GM20431 (cell line): ENCODE data around the gene HEATR5B.
"Not testable (repeated sequence)": the region's sequence is repeated elsewhere in the genome, so short reads cannot be mapped to it uniquely, and the experiment has no call there.

ENCODE experiments used
- in situ Hi-C: fragments of 300-500 bp; cut with MseI, MboI; formaldehyde crosslinking; loops from one replicate; pipeline ENCODE4 v1.15.0; 2020; ENCODE audit warnings: low sequenced_read_pairs; ENCODE audit not compliant: unreplicated experiment

Gene HEATR5B

DNA sequence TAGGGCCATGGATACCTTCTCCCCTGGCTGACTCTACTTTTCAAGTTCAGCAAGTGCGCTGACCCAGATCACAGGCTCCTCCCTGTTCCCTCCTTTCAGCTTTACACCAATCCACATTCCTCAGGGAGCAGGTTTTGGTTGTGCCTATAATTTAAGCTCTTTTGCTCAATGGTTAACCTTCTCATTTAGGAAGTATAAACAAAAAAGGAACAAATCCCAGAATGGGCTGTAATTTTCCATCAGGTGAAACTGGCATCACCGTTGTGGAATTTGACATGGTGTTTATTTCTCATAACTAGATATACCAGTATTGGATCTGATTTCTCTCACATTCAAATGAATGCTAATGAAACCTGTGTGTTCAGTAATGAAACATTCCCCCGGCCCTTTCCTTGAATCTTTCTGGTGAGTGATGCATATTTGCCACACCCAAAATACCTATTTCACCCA lies 131.4 kb downstream of the HEATR5B start:
- in situ Hi-C loops: no loop called here

DNA sequence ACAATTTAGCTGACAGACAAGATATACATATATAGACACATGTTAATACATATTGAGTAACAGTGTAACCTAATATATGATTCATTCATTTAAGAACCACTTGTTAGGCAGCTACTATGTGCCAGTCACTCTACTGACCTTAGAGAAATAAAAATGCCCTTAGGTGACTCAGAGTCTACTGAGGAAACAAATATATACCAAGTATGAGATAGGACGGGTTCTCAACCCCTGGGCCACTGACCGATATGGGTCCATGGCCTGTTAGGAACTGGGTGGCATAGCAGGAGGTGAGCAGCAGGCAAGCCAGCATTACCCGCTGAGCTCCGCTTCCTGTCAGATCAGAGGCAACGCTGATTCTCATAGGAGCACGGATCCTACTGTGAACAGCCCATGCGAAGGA lies 132.6 kb downstream of the HEATR5B start:
- in situ Hi-C loops: no loop called here

DNA sequence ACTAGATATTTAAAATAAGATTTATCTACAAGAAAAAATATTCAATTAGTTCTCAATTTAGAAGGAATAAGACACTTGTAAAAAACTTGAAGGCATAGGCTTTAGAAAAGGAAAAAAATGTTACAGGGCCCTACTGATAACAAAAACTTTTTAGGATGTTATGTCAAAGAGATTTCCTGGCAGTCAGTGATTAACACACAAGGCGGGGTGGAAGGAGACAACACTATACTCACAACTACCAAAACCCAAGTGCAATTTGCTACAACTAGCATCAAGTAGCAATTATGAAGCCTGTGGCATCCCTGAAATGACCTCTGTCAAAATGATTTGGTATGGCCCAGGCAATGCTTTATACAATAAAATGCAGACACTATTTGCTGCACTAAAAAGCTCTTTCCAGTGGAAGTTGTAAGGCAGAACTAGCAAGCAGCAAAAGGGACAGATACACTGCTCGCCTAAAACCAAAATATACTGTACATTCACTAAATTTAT lies 133.1 kb downstream of the HEATR5B start:
- in situ Hi-C loops: no loop called here

DNA sequence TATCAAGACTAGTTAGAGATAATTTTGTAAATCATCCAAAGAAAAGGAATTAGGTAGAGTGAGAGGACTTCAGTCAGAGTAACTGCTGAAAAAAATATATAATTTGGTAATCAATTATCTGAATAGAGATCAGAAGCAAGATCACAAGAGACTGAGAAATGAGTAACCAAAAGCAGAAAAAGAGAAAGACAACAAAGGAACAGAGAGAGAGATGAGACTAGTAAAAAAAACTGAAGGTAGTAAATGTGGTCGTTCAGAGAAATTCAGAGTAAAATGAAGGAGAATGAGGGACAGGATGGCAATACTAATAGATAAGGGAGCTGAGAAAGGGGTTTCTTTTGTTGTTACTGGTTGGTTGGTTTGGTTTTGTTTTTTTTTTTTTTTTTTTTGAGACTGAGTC lies 134.3 kb downstream of the HEATR5B start:
- in situ Hi-C loops: no loop called here

DNA sequence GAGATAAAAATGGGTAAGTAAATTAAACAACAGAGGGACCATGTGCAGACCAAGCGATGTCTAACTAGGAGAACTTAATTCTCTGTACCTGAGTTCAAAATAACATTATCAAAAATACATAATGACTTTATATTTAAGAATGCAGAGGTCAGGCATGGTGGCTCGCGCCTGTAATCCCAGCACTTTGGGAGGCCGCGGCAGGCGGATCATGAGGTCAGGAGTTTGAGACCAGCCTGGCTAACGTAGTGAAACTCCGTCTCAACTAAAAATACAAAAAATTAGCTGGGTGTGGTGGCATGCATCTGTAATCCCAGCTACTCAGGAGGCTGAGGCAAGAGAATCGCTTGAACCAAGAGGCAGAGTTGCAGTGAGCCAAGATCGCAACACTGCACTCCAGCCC lies 138.9 kb downstream of the HEATR5B start:
- in situ Hi-C loops: not testable (repeated sequence)

DNA sequence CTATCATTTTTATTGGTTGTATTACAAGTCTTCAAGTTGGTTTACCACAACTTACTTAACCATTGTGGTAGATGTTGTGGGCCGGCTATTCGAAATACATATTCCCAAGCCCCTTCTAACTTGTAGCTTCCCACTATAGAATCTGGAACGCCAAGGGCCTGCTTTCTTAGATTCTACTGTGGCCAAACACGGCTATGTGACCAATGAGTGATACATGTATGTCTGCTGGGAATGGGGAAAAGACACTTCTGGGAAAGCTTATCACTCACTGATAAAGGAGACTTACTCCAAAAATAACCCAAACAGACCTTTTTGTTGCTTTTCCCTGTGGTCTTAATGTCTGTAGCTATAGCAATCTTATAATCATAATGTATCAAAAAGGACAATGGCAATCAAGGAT lies 142.3 kb downstream of the HEATR5B start:
- in situ Hi-C loops: no loop called here

DNA sequence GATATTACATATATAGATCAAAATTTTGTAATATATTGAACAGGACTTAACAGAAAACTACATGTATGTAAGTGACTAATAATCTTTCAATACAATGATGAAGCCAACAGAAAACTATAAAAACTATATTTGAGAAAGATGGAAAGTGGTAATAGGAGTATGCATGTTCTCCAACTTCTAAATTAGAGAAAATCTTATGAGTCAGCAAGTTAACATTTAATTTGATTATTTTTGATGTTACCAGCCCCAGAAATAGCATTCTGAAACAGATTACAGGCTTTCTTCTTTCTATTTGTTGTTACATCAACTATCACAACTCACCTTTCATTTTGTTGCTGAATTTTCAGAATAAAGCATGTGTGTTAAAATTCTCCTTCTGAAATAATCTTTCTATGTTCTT lies 147.6 kb downstream of the HEATR5B start:
- in situ Hi-C loops: not testable (repeated sequence)

DNA sequence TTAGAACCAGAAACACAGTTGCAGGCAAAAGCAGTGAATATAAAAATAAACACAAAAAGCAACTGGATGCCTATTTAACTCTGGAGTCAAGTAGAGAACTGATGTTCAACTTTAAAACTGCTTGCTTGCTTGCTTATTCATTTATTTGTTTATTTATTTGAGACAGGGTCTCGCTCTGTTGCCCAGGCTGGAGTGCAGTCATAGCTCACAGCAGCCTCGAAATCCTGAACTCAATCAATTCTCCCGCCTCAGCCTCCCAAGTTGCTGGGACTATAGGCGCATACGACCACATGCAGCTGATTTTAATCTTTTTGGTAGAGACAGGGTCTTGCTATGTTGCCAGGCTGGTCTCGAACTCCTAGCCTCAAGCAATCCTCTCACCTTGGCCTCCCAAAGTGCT lies 152.5 kb downstream of the HEATR5B start:
- in situ Hi-C loops: not testable (repeated sequence)
